ENCODE measurements around the gene ASB16. TPM values are rescaled to one million over a fixed set of nuclear protein-coding genes. Genes with fewer than 3 reads are reported as not detected.

ASB16 gene
- total and polyA plus RNA-seq, 2 donors, result 0.14 TPM; not detected in 1

GRCh38 chr17:44203731-44204440 is 33.4 kb downstream of the ASB16 start:
- Histone ChIP-seq H3K36me3 (ENCODE audit: control insufficient read depth in 2 of 2, insufficient read depth in 2 of 2, low read length in 1 of 2) (peaks cover 24 to 25% of the 10 kb centered on the region in 2 donors), H3K27me3 (ENCODE audit: control insufficient read depth in 2 of 2, insufficient read depth in 1 of 2, low read length in 1 of 2) (no peaks in the 10 kb centered on the region)

GRCh38 chr17:44204441-44204882 is 34.0 kb downstream of the ASB16 start:
- peaks cover 9 to 16% of the 10 kb centered on the region in 2 donors for H3K4me1 ChIP-seq (ENCODE audit: control insufficient read depth in 2 of 2, insufficient read depth in 2 of 2, low read length in 2 of 2)
- H3K9me3 ChIP-seq (ENCODE audit: control insufficient read depth in 2 of 2, insufficient read depth in 1 of 2, low read length in 1 of 2), result no peaks in the 10 kb centered on the region
- 90% methylated on average over 5 of the region's 5 CpGs for WGBS
- DNase-seq (ENCODE audit: low read depth in 6 of 9, low spot score in 9 of 9), result no peak
- no peak overlapping the region for H3K27ac ChIP-seq (ENCODE audit: low read depth in 1 of 2, low read length in 1 of 2)
- H3K36me3 ChIP-seq (ENCODE audit: control insufficient read depth in 2 of 2, insufficient read depth in 2 of 2, low read length in 1 of 2), result peaks cover 30% of the 10 kb centered on the region in 2 donors
- no peak overlapping the region for H3K4me3 ChIP-seq (ENCODE audit: low read length in 2 of 2)
- H3K27me3 ChIP-seq (ENCODE audit: control insufficient read depth in 2 of 2, insufficient read depth in 1 of 2, low read length in 1 of 2), result no peaks in the 10 kb centered on the region

More at GRCh38 chr17:44203731-44204440, 33.4 kb downstream of the ASB16 start:
- 55% methylated on average over 9 of the region's 9 CpGs for WGBS
- Histone ChIP-seq H3K9me3 (ENCODE audit: control insufficient read depth in 2 of 2, insufficient read depth in 1 of 2, low read length in 1 of 2) (no peaks in the 10 kb centered on the region), H3K4me1 (ENCODE audit: control insufficient read depth in 2 of 2, insufficient read depth in 2 of 2, low read length in 2 of 2) (peaks cover 9 to 16% of the 10 kb centered on the region in 2 donors), H3K4me3 (ENCODE audit: low read length in 2 of 2) (no peak overlapping the region), H3K27ac (ENCODE audit: low read depth in 1 of 2, low read length in 1 of 2) (peak overlapping the region in 1 of 2 donors; percentile 21)
- DNase-seq (ENCODE audit: low read depth in 6 of 9, low spot score in 9 of 9), result peak in 4 of 9 donors; percentile 18 to 78 (median 53)

- H3K4me3 ChIP-seq (ENCODE audit: low read length in 2 of 2), result no peak overlapping the region
- no peaks in the 10 kb centered on the region for H3K9me3 ChIP-seq (ENCODE audit: control insufficient read depth in 2 of 2, insufficient read depth in 1 of 2, low read length in 1 of 2)
- H3K36me3 ChIP-seq (ENCODE audit: control insufficient read depth in 2 of 2, insufficient read depth in 2 of 2, low read length in 1 of 2), result peaks cover 44 to 47% of the 10 kb centered on the region in 2 donors
- DNase-seq (ENCODE audit: low read depth in 6 of 9, low spot score in 9 of 9), result no peak
- no peaks in the 10 kb centered on the region for H3K27me3 ChIP-seq (ENCODE audit: control insufficient read depth in 2 of 2, insufficient read depth in 1 of 2, low read length in 1 of 2)
- H3K27ac ChIP-seq (ENCODE audit: low read depth in 1 of 2, low read length in 1 of 2), result no peak overlapping the region
- peaks cover 19 to 22% of the 10 kb centered on the region in 2 donors for H3K4me1 ChIP-seq (ENCODE audit: control insufficient read depth in 2 of 2, insufficient read depth in 2 of 2, low read length in 2 of 2)
- WGBS, result 87% methylated on average over 13 of the region's 13 CpGs
Observed at GRCh38 chr17:44205962-44206824, 35.7 kb downstream of the ASB16 start.

GRCh38 chr17:44206825-44207155 is 36.3 kb downstream of the ASB16 start:
- DNase-seq (ENCODE audit: low read depth in 6 of 9, low spot score in 9 of 9), result no peak
- no peak overlapping the region for H3K4me3 ChIP-seq (ENCODE audit: low read length in 2 of 2)
- no peaks in the 10 kb centered on the region for H3K9me3 ChIP-seq (ENCODE audit: control insufficient read depth in 2 of 2, insufficient read depth in 1 of 2, low read length in 1 of 2)
- no peaks in the 10 kb centered on the region for H3K27me3 ChIP-seq (ENCODE audit: control insufficient read depth in 2 of 2, insufficient read depth in 1 of 2, low read length in 1 of 2)
- peaks cover 50 to 52% of the 10 kb centered on the region in 2 donors for H3K36me3 ChIP-seq (ENCODE audit: control insufficient read depth in 2 of 2, insufficient read depth in 2 of 2, low read length in 1 of 2)
- peaks cover 19 to 25% of the 10 kb centered on the region in 2 donors for H3K4me1 ChIP-seq (ENCODE audit: control insufficient read depth in 2 of 2, insufficient read depth in 2 of 2, low read length in 2 of 2)
- no peak overlapping the region for H3K27ac ChIP-seq (ENCODE audit: low read depth in 1 of 2, low read length in 1 of 2)
- 94% methylated on average over 6 of the region's 6 CpGs for WGBS

- Histone ChIP-seq H3K4me1 (ENCODE audit: control insufficient read depth in 2 of 2, insufficient read depth in 2 of 2, low read length in 2 of 2) (peaks cover 19 to 25% of the 10 kb centered on the region in 2 donors), H3K27ac (ENCODE audit: low read depth in 1 of 2, low read length in 1 of 2) (no peak overlapping the region), H3K9me3 (ENCODE audit: control insufficient read depth in 2 of 2, insufficient read depth in 1 of 2, low read length in 1 of 2) (no peaks in the 10 kb centered on the region), H3K36me3 (ENCODE audit: control insufficient read depth in 2 of 2, insufficient read depth in 2 of 2, low read length in 1 of 2) (peaks cover 52 to 57% of the 10 kb centered on the region in 2 donors), H3K4me3 (ENCODE audit: low read length in 2 of 2) (no peak overlapping the region), H3K27me3 (ENCODE audit: control insufficient read depth in 2 of 2, insufficient read depth in 1 of 2, low read length in 1 of 2) (no peaks in the 10 kb centered on the region)
- no peak for DNase-seq (ENCODE audit: low read depth in 6 of 9, low spot score in 9 of 9)
- 97% methylated on average over 17 of the region's 17 CpGs for WGBS
Observed at GRCh38 chr17:44207319-44207718, 36.8 kb downstream of the ASB16 start.

GRCh38 chr17:44207743-44208142 is 37.2 kb downstream of the ASB16 start:
- no peaks in the 10 kb centered on the region for H3K9me3 ChIP-seq (ENCODE audit: control insufficient read depth in 2 of 2, insufficient read depth in 1 of 2, low read length in 1 of 2)
- peaks cover 19 to 25% of the 10 kb centered on the region in 2 donors for H3K4me1 ChIP-seq (ENCODE audit: control insufficient read depth in 2 of 2, insufficient read depth in 2 of 2, low read length in 2 of 2)
- H3K27ac ChIP-seq (ENCODE audit: low read depth in 1 of 2, low read length in 1 of 2), result no peak overlapping the region
- DNase-seq (ENCODE audit: low read depth in 6 of 9, low spot score in 9 of 9), result no peak
- peaks cover 54 to 60% of the 10 kb centered on the region in 2 donors for H3K36me3 ChIP-seq (ENCODE audit: control insufficient read depth in 2 of 2, insufficient read depth in 2 of 2, low read length in 1 of 2)
- H3K27me3 ChIP-seq (ENCODE audit: control insufficient read depth in 2 of 2, insufficient read depth in 1 of 2, low read length in 1 of 2), result no peaks in the 10 kb centered on the region
- WGBS, result 93% methylated on average over 5 of the region's 5 CpGs
- no peak overlapping the region for H3K4me3 ChIP-seq (ENCODE audit: low read length in 2 of 2)

GRCh38 chr17:44209786-44210341 is 39.4 kb downstream of the ASB16 start:
- peak overlapping the region in 1 of 2 donors; percentile 11 for H3K4me3 ChIP-seq (ENCODE audit: low read length in 2 of 2)
- H3K27me3 ChIP-seq (ENCODE audit: control insufficient read depth in 2 of 2, insufficient read depth in 1 of 2, low read length in 1 of 2), result no peaks in the 10 kb centered on the region
- H3K27ac ChIP-seq (ENCODE audit: low read depth in 1 of 2, low read length in 1 of 2), result peak overlapping the region in 1 of 2 donors; percentile 25
- H3K4me1 ChIP-seq (ENCODE audit: control insufficient read depth in 2 of 2, insufficient read depth in 2 of 2, low read length in 2 of 2), result peaks cover 17 to 30% of the 10 kb centered on the region in 2 donors
- no peaks in the 10 kb centered on the region for H3K9me3 ChIP-seq (ENCODE audit: control insufficient read depth in 2 of 2, insufficient read depth in 1 of 2, low read length in 1 of 2)
- no peak for DNase-seq (ENCODE audit: low read depth in 6 of 9, low spot score in 9 of 9)
- WGBS, result 87% methylated on average over 11 of the region's 11 CpGs
- peaks cover 75 to 79% of the 10 kb centered on the region in 2 donors for H3K36me3 ChIP-seq (ENCODE audit: control insufficient read depth in 2 of 2, insufficient read depth in 2 of 2, low read length in 1 of 2)

GRCh38 chr17:44210342-44211192 is 40.1 kb downstream of the ASB16 start:
- no peaks in the 10 kb centered on the region for H3K27me3 ChIP-seq (ENCODE audit: control insufficient read depth in 2 of 2, insufficient read depth in 1 of 2, low read length in 1 of 2)
- no peaks in the 10 kb centered on the region for H3K9me3 ChIP-seq (ENCODE audit: control insufficient read depth in 2 of 2, insufficient read depth in 1 of 2, low read length in 1 of 2)
- peak in 6 of 9 donors; percentile 77 to 94 (median 84) for DNase-seq (ENCODE audit: low read depth in 6 of 9, low spot score in 9 of 9)
- H3K4me1 ChIP-seq (ENCODE audit: control insufficient read depth in 2 of 2, insufficient read depth in 2 of 2, low read length in 2 of 2), result peaks cover 24 to 37% of the 10 kb centered on the region in 2 donors
- peak overlapping the region; percentile 24 to 25 for H3K27ac ChIP-seq (ENCODE audit: low read depth in 1 of 2, low read length in 1 of 2)
- H3K4me3 ChIP-seq (ENCODE audit: low read length in 2 of 2), result peak overlapping the region in 1 of 2 donors; percentile 11
- H3K36me3 ChIP-seq (ENCODE audit: control insufficient read depth in 2 of 2, insufficient read depth in 2 of 2, low read length in 1 of 2), result peaks cover 82 to 86% of the 10 kb centered on the region in 2 donors
- 37% methylated on average over 64 of the region's 64 CpGs for WGBS

Data from thymus (tissue), 11 donors.